HG03196 (cell line): ENCODE measurements around the gene STK32B.
"Not testable (repeated sequence)": the region's sequence is repeated elsewhere in the genome, so short reads cannot be mapped to it uniquely, and the experiment has no call there.

Experiments used
- ATAC-seq: cut with Tn5 transposase; IDR thresholded peaks from one replicate; pipeline ENCODE4 v1.9.1; 2021; ENCODE audit not compliant: unreplicated experiment

STK32B gene

DNA sequence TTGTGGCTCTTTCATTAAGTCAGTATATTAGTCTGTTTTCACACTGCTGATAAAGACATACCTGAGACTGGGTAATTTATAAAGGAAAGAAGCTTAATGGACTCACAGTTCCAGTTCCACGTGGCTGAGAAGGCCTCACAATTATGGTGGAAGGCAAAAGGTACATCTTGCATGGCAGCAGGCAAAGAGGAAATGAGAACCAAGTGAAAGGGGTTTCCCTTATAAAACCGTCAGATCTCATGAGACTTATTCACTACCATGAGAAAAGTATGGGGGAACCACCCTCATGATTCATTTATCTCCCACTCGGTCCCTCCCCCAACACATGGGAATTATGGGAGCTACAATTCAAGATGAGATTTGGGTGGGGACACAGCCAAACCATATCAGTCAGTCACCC is 15.7 kb downstream of the STK32B start:
- ATAC-seq: not testable (repeated sequence)

DNA sequence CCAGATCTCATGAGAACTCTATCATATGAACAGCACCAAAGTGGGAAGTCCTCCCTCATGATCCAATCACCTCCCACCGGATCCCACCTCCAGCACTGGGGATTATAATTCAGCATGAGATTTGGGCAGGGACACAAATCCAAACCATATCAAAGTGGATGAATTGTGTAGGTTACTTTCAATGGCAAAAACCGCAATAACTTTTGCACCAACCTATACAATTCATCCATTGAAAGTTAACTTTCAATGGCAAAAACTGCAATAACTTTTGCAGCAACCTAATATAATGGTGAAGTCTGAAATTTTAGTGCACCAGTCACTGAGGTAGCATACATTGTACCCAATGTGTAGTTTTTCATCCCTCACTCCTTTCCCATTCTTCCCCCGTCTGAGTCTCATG is 16.6 kb downstream of the STK32B start:
- ATAC-seq: no peak

DNA sequence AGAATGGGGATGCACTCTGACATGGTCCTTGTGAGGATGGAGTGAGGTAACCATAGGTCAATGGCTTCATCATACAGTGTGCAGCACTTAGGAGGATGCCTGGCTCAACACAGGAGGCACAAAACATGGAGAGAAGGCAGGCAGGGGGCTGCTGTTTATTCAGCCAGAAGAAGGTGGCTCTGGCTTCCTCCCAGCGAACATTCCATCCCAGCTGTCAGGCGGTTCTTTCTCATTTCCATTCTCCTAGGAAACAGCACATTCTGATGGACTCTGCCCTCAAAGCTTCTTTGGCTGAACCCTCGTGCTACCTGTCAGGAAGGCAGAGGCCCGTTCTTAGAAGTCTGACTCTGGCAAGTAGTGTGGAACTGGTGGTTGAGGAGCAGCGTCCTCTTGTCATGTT is 18.6 kb downstream of the STK32B start:
- ATAC-seq: no peak

DNA sequence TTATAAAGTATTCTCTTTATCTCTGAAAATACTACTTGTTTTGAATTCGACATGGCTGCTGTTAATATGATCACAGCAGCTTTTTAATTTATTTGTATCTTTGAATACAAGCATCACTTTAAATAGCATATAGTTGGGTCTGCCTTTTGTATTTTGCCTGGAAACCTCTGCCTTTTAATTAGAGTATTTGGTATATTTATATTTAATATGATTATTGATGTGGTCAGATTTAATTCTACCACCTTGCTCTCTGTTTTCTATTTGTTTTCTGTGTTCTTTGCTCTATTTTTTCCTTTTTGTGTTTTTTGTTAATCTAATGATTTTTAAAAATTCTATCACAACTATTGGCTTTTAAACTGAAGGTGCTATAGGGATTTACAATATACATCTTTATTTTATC is 21.7 kb downstream of the STK32B start:
- no peak for ATAC-seq

DNA sequence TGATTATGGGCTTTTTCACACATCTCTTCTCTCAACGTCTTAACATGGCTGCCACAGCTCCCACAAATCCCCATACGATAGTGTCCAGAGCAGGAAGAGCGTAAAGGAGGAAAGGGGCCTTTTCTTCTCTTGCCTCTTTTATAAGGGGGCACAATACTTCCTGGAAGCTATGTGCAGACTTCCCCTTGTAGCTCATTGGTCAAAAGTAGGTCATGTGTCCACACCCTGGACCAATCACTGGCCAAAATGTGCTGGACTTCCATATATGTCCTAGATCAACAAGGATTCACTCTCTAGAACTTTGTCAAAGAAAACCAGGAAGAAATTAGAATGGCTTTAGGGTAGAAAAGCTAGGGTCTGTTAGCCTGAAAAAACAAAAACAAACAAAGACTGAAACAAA is 26.7 kb downstream of the STK32B start:
- no peak for ATAC-seq

DNA sequence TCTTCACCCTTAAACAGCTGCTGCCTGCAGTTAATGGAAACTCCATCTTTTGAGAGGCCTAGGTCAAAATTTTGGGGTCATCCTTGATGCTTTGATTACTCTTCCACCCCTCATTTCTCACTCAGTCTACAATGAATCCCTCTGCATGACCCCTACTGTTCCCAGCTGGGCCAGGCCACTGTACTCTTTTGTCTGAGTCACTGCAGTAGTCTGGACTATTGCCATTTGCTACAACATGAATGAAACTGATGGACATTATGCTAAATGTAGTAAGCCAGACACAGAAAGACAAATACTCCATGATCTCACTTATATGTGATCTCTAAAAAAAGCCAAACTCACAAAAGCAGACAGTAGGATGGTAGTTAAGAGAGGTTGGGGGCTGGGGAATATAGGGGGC is 28.3 kb downstream of the STK32B start:
- ATAC-seq: no peak

DNA sequence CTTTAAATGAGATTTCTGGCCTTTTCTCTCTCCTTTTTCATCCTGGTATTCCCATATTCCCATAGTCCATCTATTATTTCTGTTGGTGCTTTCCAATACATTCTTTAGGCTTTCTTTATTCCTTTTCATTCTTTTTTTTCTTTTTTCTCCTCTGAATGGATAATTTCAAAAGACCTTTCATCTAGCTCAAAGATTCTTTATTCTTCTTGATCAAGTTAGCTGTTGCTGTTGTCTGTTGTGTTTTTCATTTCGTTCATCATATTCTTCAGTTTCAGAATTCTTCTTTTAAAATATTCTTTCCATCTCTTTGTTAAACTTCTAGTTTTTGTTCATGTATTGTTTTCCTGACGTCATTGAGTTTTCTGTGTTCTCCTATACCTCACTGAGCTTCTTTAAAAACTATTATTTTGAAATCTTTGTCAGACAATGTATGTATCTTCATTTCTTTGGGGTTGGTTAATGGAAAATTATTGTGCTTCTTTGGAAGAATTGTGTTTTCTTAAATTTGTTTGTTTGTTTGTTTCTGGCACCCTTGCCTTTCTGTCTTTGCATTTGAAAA is 30.2 kb downstream of the STK32B start:
- no peak for ATAC-seq

DNA sequence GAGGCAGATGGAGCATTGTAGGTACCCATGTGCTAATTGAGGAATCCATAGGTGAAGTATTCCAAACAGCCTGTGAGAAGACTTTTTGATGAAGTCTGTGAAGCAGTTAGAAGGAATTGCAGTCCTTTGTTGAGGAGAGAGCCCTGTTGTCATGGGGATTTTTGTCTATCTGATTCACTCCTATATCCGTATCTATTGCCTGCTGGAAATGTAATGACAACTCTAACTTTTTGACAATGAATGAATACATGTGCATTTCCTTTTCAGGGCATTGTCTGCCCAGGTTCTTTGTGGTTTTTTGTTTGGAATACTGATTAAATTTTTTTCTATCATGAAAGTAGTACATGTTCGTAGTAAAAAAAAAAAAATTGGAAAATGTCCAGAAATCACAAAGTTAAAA is 31.1 kb downstream of the STK32B start:
- no peak for ATAC-seq

DNA sequence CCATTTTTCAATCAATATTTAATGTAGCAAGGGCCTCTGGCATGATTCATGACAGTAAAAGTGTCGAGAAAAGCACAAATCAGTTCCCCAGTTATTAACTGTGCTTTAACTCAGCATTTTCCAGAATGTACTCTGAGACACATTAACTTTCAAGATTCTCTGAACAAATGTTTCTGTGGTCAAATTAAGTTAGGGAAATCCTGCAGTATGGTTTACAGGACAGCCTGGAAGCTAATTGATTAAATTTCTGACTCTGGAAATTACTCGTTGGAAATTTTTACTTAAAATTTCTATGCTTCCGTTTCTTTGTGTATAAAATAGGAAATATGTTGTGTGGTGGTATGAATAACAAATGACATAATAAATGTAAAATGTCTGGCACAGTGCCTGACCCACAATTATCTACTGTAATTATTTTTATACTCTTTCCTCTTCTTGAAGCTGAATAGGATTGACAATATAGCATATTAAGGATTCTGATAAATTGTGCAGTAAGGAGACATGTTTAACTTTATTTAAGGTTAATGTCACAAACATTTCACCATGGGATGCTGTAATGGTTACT is 33.7 kb downstream of the STK32B start:
- ATAC-seq: no peak

DNA sequence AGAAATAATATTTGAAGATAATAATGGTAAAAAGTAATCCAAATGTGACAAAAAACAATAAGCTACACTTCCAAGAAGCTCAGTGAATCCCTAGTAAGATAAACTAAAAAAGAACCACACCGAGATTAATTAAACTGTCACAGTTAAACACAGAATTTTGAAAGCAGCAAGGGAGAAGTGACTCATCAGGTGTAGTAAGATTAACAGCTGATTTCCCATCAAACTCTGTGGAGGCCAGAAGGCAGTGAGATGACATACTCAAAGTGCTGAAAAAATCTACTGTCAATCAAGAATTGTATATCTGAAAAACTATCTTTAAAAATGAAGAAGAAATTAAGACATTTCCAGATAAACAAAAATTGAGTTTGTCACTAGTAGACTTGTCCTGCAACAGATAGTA is 35.3 kb downstream of the STK32B start:
- no peak for ATAC-seq

DNA sequence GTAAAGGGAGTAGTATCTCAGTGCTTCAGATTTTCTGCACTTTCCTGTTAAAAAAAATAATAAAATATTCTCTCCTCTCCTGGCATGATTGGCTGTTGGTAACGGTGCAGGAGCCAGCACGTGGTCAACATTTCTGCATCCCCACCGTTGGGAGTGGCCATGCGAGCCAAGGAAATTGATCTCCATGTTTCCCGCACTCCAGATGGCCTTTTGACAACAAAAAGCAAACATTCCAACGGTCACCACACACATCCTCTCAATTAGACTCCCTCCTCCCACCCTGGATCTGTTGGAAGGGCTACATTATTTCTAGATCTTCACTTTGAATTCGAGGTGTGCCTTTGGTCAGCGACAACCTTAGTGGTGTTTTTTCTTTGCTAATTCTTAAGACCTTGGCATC is 45.0 kb downstream of the STK32B start:
- no peak for ATAC-seq

DNA sequence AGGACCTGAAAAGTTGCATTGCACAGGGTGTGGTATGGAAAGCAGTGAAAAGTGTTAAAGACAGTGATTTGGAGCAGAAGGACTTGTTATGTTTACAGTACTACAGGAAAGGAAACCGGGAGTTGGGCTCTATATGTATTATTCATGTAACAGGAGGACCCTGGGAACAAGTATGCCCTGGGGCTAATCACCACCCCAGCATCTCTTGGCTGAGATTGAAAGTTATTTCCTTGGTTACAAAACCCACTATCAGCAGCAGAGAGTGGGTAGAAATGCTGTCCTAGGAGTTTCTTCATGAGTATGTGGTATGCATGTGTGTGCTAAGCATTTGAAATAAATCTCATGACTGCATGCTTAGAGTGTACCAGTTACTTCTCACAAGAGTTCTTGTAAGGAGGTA is 46.9 kb downstream of the STK32B start:
- ATAC-seq: no peak

DNA sequence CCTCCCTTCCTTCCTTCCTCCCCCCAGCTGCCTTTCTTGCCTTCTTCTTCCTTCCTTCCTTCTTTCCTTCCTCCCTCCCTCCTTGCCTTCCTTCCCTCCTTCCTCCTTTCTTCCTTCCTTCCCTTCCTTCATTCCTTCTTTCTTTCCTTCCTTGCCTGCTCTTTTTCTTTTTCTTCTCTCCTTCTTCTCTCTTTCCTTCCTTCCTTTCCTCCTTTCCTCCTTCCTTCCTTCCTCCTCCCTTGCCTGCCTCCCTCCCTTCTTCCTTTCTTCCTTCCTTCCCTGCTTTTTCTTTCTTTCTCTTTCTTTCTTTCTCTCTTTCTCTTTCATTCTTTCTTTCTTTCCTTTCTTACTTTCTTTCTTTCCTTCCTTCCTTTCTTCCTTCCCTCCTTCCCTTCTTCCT is 49.1 kb downstream of the STK32B start:
- ATAC-seq: no peak

DNA sequence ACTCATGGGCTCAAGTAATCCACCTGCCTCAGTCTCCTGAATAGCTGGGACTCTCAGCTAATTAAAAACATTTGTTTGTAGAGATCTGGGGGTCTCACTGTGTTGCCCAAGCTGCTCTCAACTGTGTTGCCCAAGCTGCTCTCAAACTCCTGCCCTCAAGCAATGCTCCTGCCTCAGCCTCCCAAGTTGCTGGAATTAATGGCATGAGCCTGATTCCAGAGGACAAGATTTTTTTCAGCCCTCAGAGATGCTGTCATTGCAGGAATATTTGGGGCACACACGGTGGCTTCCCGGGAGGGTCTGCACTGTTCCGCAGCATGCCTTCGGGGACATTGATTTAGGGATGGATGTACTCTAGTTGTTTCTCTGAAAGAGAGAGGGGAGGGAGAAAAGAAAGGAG is 49.7 kb downstream of the STK32B start:
- no peak for ATAC-seq

DNA sequence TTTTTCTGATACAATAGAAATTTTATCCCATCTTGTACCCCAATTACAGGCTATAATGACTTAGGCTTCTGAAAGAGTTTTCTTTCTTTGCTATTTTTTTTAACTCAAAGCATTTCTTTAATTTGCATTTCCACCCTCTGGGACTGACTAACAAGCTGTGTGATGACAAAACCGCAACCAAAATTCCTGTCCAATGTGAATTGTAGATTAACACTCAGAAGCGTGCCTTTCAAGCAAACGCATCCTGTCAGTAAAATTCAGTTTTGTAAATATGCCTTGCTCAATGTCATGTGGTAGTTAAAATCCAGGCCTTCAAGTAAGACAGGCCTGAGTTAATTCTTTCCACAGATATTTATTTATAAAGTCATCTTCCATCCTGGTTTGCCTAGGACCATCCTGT is 50.3 kb downstream of the STK32B start:
- ATAC-seq: no peak

DNA sequence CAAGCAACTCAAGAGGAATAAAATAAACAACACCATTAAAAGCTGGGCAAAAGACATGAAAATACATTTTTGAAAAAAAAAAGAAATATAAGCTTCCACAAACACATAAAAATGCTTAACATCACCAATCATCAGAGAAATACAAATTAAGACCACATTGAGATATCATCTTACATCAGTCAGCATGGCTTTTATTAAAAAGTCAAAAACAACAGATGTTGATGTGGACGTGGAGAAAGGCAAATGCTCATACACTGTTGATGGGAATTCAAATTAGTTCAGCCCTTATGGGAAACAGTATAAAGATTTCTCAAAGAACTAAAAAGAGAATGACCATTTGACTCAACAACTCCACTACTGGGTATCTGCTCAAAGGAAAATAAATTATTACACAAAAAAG is 59.6 kb downstream of the STK32B start:
- ATAC-seq: no peak

DNA sequence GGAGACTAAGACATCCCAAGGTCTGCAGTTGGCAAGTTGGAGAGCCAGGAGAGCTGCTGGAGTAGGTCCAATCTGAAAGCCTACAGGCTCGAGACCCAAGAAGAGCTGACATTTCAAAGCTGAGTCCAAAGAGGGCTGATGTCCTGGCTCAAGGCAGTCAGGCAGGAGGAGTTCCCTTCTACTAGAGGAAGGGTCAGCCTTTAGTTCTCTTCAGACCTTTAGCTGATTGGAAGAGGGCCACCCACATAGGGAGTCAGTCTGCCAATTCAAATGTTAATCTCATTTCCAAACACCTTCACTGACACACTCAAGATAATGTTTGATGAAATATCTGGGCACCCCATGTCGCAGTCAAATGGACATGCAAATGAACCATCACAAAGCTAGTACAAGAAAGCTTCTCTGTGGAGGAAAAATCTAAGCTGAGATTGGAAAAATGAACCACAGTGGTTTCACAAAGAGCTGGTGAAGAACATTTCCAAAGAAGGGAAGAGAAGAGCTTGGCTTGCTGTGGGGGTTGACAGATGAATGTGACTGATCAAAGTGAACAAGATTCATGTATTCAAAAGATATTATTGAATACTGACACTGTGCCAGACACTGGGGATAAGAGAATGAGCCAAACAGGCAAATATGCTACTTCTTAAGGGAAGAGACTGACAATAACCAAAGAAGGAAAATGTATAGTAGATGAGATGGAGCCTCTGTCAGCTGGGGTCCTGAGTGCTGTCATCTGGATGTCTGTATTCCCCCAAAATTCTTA is 61.2 kb downstream of the STK32B start:
- ATAC-seq: no peak

DNA sequence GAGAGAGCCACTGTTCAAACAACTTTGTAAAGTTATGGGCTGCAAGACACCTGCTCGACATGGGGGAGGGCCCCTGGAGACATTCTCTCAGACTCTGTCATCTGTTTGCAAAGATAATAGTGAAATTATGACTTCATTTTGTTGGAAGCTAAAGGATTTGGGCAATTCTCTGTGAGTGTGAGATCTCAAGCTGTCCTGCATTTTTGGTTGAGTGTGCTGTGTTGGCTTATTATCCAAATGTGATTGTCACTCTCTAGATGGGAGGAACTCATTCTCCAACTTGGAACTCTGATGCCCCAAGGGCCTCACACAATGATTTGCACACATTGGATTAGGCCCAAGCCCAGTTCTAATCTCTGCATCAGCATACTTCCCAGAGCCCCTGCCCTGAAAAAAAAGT is 63.7 kb downstream of the STK32B start:
- ATAC-seq: no peak

DNA sequence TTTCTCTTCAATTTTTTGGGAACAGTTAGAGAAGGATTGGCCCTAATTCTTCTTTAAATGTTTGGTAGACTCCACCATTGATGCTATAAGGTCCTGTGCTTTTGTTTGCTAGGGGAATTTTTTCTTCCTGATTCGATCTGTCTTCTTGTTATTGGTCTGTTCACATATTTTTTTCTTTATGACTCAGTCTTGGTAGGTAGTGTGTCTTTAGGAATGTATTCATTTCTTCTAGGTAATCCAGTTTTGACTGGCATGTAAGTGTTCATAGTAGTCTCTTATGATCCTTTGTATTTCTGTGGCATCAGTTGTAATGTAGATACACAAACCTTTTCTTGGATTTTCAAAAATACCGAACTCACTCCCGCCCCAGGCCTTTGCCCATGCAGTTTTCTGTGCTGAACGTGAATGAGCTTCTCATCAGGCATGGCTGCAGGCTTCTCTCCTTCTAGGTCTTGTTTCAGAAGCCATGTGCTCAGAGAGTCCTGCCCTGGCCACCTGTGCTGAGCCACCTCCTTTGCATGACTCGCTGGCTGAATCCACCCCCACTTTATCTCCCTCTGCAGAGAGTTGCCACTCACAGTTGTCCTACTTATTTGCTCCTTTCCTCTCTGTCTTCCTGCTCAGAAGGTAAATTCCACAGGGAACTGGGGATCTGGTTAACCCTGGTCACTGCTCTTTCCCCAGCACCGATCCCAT is 67.0 kb downstream of the STK32B start:
- ATAC-seq: no peak

DNA sequence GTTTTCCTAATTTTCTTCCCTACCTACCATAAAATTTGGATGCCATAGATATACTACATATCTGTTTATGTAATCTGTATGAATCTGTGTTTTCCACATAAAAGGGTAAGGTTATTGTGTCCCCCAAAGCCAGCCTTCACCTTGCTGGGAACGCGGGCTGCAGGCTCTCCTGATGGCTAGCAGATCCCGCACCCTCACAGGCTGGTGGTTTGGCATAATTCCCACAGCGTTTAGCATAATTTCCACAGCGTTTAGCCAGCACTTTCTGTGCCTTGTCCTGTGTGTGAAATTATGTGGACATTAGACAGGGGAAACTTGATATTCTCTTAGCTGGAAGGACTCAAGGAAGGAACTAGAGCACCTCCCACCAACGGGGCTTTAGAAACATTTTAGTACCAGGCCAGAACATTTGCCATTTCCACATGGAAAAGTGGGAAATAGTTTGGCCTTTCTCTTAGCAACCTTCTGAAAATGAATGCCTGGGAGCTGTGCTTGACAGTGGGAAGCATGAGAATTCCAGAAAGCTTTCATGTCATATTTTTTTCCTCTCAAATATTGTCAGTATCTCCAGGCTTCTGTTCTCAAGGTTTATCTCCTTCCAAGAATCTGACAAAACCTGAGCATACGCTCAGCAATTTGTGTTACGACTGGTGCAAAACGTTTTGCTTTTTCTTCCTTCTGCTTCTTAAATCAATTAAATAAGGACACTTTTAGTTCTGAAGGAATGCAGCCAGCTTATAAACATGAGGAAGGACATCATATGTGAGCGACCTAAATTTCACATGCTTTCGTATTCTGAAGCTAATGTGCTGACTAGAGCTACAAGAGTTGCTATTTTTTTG is 67.9 kb downstream of the STK32B start:
- ATAC-seq: no peak

DNA sequence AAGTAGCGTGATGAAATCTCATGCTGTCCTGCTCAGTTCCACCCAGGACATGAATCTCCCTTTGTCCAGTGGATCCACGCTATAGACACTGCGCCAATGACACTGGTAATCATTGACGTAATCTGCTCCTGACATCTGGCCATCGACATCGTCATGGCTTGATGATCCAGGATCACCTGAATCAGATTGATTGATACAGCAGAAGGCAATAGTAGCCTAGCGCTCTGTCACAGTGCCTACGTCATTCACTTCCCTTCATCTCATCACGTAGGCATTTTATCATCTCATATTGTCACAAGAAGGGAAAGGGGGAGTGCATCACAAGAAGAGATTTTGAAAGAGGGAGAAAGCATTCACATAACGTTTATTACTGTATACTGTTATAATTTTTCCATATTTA is 68.8 kb downstream of the STK32B start:
- no peak for ATAC-seq
